ENCODE measurements around the gene CCDC9B. TPM values are rescaled to one million over a fixed set of nuclear protein-coding genes. Genes with fewer than 3 reads are reported as not detected.

The CCDC9B gene
- total and polyA plus RNA-seq, 10 donors, result 2.2 to 19.4 (median 7.1) TPM

GRCh38 chr15:40338041-40338657 is 2.6 kb downstream of the CCDC9B start:
- peaks cover 0 to 8% (median 0%) of the 10 kb centered on the region in 7 donors for H3K27me3 ChIP-seq (replicated peaks in 1 of 7)
- DNase-seq, result peak; percentile 92
- intact Hi-C loops (cut with DNase I; ENCODE audit: low total_unique reads), result loop anchor here (2.0 kb wide), 1 partner anchor 59 kb away; no protein-coding TSS in a partner anchor
- TF ChIP-seq POLR2AphosphoS5 (IDR thresholded peaks at IDR 0.05) (no peak), POLR2A (IDR thresholded peaks at IDR 0.05) (no peak), CTCF (IDR thresholded peaks at IDR 0.05 in 8 of 11, conservative IDR thresholded peaks at IDR 0.05 in 3 of 11) (peak; percentile 62 to 93 (median 85))
- no peaks in the 10 kb centered on the region for H3K9me3 ChIP-seq
- H3K27ac ChIP-seq, result peak overlapping the region in 4 of 8 donors; percentile 13 to 88 (median 49)
- peaks cover 28 to 87% (median 62%) of the 10 kb centered on the region in 6 donors for H3K4me1 ChIP-seq
- no peaks in the 10 kb centered on the region for H3K36me3 ChIP-seq
- 36 to 55% (median 39%) methylated on average over 9 to 11 of the region's 11 CpGs for WGBS, 5 donors
- peak overlapping the region in 1 of 8 donors; percentile 4 for H3K4me3 ChIP-seq

- Histone ChIP-seq H3K9me3 (no peaks in the 10 kb centered on the region), H3K27me3 (replicated peaks in 1 of 7) (peaks cover 0 to 8% (median 0%) of the 10 kb centered on the region in 7 donors), H3K4me3 (peak overlapping the region in 1 of 8 donors; percentile 4), H3K27ac (peak overlapping the region in 4 of 8 donors; percentile 13 to 88 (median 20)), H3K4me1 (peaks cover 30 to 89% (median 68%) of the 10 kb centered on the region in 6 donors), H3K36me3 (no peaks in the 10 kb centered on the region)
- intact Hi-C loops (cut with DNase I; ENCODE audit: low total_unique reads), result no loop called here
- 66 to 74% (median 69%) methylated on average over 15 to 19 of the region's 19 CpGs for WGBS, 5 donors
- TF ChIP-seq CTCF (IDR thresholded peaks at IDR 0.05 in 8 of 11, conservative IDR thresholded peaks at IDR 0.05 in 3 of 11) (no peak), POLR2A (IDR thresholded peaks at IDR 0.05) (no peak), POLR2AphosphoS5 (IDR thresholded peaks at IDR 0.05) (no peak)
- DNase-seq, result peak; percentile 86
Measured at GRCh38 chr15:40337597-40337996, 3.1 kb downstream of the CCDC9B start.

- Histone ChIP-seq H3K4me3 (no peak overlapping the region), H3K4me1 (peaks cover 30 to 98% (median 77%) of the 10 kb centered on the region in 6 donors), H3K9me3 (no peaks in the 10 kb centered on the region), H3K36me3 (no peaks in the 10 kb centered on the region), H3K27ac (peak overlapping the region in 4 of 8 donors; percentile 13 to 88 (median 20)), H3K27me3 (replicated peaks in 1 of 7) (peaks cover 0 to 8% (median 0%) of the 10 kb centered on the region in 7 donors)
- WGBS, 5 donors, result 19 to 43% (median 36%) methylated on average over 5 of the region's 5 CpGs
- intact Hi-C loops (cut with DNase I; ENCODE audit: low total_unique reads), result no loop called here
- DNase-seq, result no peak
- TF ChIP-seq CTCF (IDR thresholded peaks at IDR 0.05 in 8 of 11, conservative IDR thresholded peaks at IDR 0.05 in 3 of 11), result peak in 3 of 11 experiments; percentile 20 to 45 (median 34)
- no peak for TF ChIP-seq POLR2A (IDR thresholded peaks at IDR 0.05)
- no peak for TF ChIP-seq POLR2AphosphoS5 (IDR thresholded peaks at IDR 0.05)
Measured at GRCh38 chr15:40336744-40337122, 4.0 kb downstream of the CCDC9B start.

- Histone ChIP-seq H3K4me1 (peaks cover 30 to 100% (median 80%) of the 10 kb centered on the region in 6 donors), H3K9me3 (no peaks in the 10 kb centered on the region), H3K27ac (peak overlapping the region in 4 of 8 donors; percentile 4 to 91 (median 87)), H3K36me3 (no peaks in the 10 kb centered on the region), H3K27me3 (replicated peaks in 1 of 7) (peaks cover 0 to 8% (median 0%) of the 10 kb centered on the region in 7 donors), H3K4me3 (no peak overlapping the region)
- TF ChIP-seq POLR2AphosphoS5 (IDR thresholded peaks at IDR 0.05) (no peak), POLR2A (IDR thresholded peaks at IDR 0.05) (no peak), CTCF (IDR thresholded peaks at IDR 0.05 in 8 of 11, conservative IDR thresholded peaks at IDR 0.05 in 3 of 11) (no peak)
- intact Hi-C loops (cut with DNase I; ENCODE audit: low total_unique reads), result no loop called here
- no peak for DNase-seq
- 67 to 83% (median 69%) methylated on average over 7 to 13 of the region's 13 CpGs for WGBS, 5 donors
Measured at GRCh38 chr15:40335938-40336743, 4.6 kb downstream of the CCDC9B start.

Data from spleen (tissue), 11 donors.